ENCODE results near the gene SOX1.

- no peak for TF ChIP-seq CTCF (IDR thresholded peaks at IDR 0.05; ENCODE audit: borderline replicate concordance, extremely low read depth, low read length, poor library complexity, severe bottlenecking)
- no peak for TF ChIP-seq EZH2 (IDR thresholded peaks at IDR 0.05; ENCODE audit: borderline replicate concordance, low read depth, low read length, severe bottlenecking)
These were observed 7.4 kb downstream of the SOX1 start for GRCh38 chr13:112074139-112074865.
